Spleen (tissue), 11 donors: ENCODE measurements around the gene ARMS2. TPM values are rescaled to one million over a fixed set of nuclear protein-coding genes. Genes with fewer than 3 reads are reported as not detected.

ENCODE experiments used
- DNase-seq: peaks from one replicate; pipeline ENCODE4 v3.0.0-alpha.2; 2020
- H3K27ac ChIP-seq, 8 donors: fragments of 200-600 bp; sonication (generic) in 7 of 8; 1 replicate in 4 of 8; 2 replicates in 4 of 8; pipeline versions ENCODE4 v1.5.0 to v1.8.0; 2016 to 2021; ENCODE audit warnings: inconsistent platforms in 4 of 8, mild to moderate bottlenecking in 4 of 8, moderate library complexity in 1 of 8
- H3K27me3 ChIP-seq, 7 donors: fragments of 200-600 bp; sonication (generic) in 6 of 7; replicated peaks in 1 of 7; 1 replicate in 4 of 7; 2 replicates in 3 of 7; pipeline versions ENCODE4 v1.5.0 to v1.8.0; 2016 to 2021; ENCODE audit warnings: inconsistent platforms in 3 of 7, mild to moderate bottlenecking in 1 of 7
- H3K36me3 ChIP-seq, 6 donors: fragments of 200-600 bp; sonication (generic) in 5 of 6; 1 replicate in 4 of 6; 2 replicates in 2 of 6; pipeline versions ENCODE4 v1.5.0 to v1.8.0; 2016 to 2021; ENCODE audit warnings: inconsistent platforms in 2 of 6
- H3K4me1 ChIP-seq, 6 donors: fragments of 200-600 bp; sonication (generic) in 5 of 6; 1 replicate in 3 of 6; 2 replicates in 3 of 6; pipeline versions ENCODE4 v1.5.0 to v1.8.0; 2016 to 2021; ENCODE audit warnings: inconsistent platforms in 3 of 6
- H3K4me3 ChIP-seq, 8 donors: fragments of 200-600 bp; sonication (generic) in 7 of 8; 1 replicate in 4 of 8; 2 replicates in 4 of 8; pipeline versions ENCODE4 v1.5.0 to v1.8.0; 2016 to 2021; ENCODE audit warnings: inconsistent platforms in 4 of 8, mild to moderate bottlenecking in 4 of 8, moderate library complexity in 2 of 8
- H3K9me3 ChIP-seq, 8 donors: fragments of 200-600 bp; sonication (generic) in 7 of 8; 1 replicate in 4 of 8; 2 replicates in 4 of 8; pipeline versions ENCODE4 v1.5.0 to v1.8.0; 2016 to 2021; ENCODE audit warnings: inconsistent platforms in 4 of 8
- POLR2A ChIP-seq, 3 donors: fragments of 450-650 bp; IDR thresholded peaks; one replicate each; pipeline ENCODE4 v1.5.1; 2017; ENCODE audit warnings: antibody characterized with exemption in 3 of 3, mild to moderate bottlenecking in 1 of 3
- POLR2AphosphoS5 ChIP-seq, 3 donors: sonication (generic); formaldehyde crosslinking; IDR thresholded peaks; one replicate each; pipeline ENCODE4 v1.5.1; 2017; ENCODE audit warnings: antibody characterized with exemption in 3 of 3
- WGBS, 5 donors: extraction: QIAGEN DNeasy Blood & Tissue Kit in 3 of 5; methylation state at CpG; one replicate each; pipeline versions ENCODE4 v1.1.5 to v1.1.7; 2013 to 2018; 5-methylcytosine and 5-hydroxymethylcytosine counted together
- intact Hi-C: fragments of 100-400 bp; cut with DNase I; formaldehyde crosslinking; loops from one replicate; pipeline ENCODE4 v1.15.0; 2023; ENCODE audit warnings: low total_unique reads
- polyA plus RNA-seq, 3 donors: library from polyadenylated mRNA; stranded (reverse); fragments of 200-250 nt; gene quantifications; one replicate each; pipeline ENCODE4 v1.2.1, GENCODE V29; 2013
- total RNA-seq, 7 donors: library from RNA; depleted of rRNA in 3 of 7; stranded (reverse); fragments of >200 nt in 3 of 7; fragmentation: NEBNext Ultra II Directional in 4 of 7; extraction: Animal tissue kit (Norgen Biotek cat#: 25700) in 4 of 7; gene quantifications; one replicate each; pipeline versions ENCODE4 v1.1.0 to v1.2.1, GENCODE V29; 2016 to 2021
- TF ChIP-seq, protein P1 (sequence below), 11 experiments: fragments of 200-600 bp in 7 of 11; fragments of 450-650 bp in 4 of 11; sonication (generic) in 4 of 11; IDR thresholded peaks in 8 of 11; conservative IDR thresholded peaks in 3 of 11; 1 replicate in 7 of 11; 2 replicates in 4 of 11; pipeline versions ENCODE4 v1.4.0 to v1.8.0; 2016 to 2021; ENCODE audit warnings: antibody characterized with exemption in 11 of 11, inconsistent platforms in 4 of 11, mild to moderate bottlenecking in 1 of 11
- donor health status: healthy with polysubstance abuse.
- donor health status: DM: no; HTN: no; CAD: no; lungs with moderate emphysema.
- donor health status: DM: no; HTN: no; CAD: no.
- donor health status: Bipolar disorder and iron deficiency.
- donor health status: healthy.
- donor health status: DM: no; HTN: no; CAD: no.
- donor health status: DM: yes; HTN: yes; CAD: no.

The ARMS2 gene
- total and polyA plus RNA-seq, 10 donors, result not detected

DNA sequence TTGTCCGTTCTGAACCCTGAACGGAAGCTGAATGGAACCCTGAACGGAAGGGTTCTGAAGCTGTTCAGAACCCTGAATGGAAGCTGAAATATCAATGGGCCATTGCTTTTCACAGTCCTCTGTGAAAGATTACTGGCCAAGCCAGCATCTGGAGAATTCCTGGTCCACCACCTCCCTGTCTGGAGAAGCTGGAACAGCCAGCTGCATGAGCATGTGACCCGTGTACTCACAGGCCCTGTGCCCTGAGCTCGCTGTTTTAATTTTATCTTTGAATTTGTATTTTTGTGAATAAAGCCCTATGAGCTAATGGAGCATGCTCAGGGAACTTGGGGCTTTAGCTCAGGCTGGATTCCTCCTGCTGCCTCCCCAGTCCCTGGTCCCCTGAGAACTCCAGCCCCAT is 44.1 kb downstream of the ARMS2 start:
- no peaks in the 10 kb centered on the region for H3K36me3 ChIP-seq
- peaks cover 0 to 12% (median 2%) of the 10 kb centered on the region in 6 donors for H3K4me1 ChIP-seq
- H3K9me3 ChIP-seq, result no peaks in the 10 kb centered on the region
- TF ChIP-seq, protein P1, sequence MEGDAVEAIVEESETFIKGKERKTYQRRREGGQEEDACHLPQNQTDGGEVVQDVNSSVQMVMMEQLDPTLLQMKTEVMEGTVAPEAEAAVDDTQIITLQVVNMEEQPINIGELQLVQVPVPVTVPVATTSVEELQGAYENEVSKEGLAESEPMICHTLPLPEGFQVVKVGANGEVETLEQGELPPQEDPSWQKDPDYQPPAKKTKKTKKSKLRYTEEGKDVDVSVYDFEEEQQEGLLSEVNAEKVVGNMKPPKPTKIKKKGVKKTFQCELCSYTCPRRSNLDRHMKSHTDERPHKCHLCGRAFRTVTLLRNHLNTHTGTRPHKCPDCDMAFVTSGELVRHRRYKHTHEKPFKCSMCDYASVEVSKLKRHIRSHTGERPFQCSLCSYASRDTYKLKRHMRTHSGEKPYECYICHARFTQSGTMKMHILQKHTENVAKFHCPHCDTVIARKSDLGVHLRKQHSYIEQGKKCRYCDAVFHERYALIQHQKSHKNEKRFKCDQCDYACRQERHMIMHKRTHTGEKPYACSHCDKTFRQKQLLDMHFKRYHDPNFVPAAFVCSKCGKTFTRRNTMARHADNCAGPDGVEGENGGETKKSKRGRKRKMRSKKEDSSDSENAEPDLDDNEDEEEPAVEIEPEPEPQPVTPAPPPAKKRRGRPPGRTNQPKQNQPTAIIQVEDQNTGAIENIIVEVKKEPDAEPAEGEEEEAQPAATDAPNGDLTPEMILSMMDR (IDR thresholded peaks at IDR 0.05 in 8 of 11, conservative IDR thresholded peaks at IDR 0.05 in 3 of 11), result no peak
- TF ChIP-seq POLR2A (IDR thresholded peaks at IDR 0.05) (no peak), POLR2AphosphoS5 (IDR thresholded peaks at IDR 0.05) (no peak)
- peak overlapping the region in 5 of 8 donors; percentile 8 to 49 (median 31) for H3K27ac ChIP-seq
- WGBS, 5 donors, result 81 to 88% (median 85%) methylated on average over 5 of the region's 5 CpGs
- intact Hi-C loops, result no loop called here
- peaks cover 0 to 19% (median 0%) of the 10 kb centered on the region in 7 donors for H3K27me3 ChIP-seq
- DNase-seq, result no peak
- no peak overlapping the region for H3K4me3 ChIP-seq

DNA sequence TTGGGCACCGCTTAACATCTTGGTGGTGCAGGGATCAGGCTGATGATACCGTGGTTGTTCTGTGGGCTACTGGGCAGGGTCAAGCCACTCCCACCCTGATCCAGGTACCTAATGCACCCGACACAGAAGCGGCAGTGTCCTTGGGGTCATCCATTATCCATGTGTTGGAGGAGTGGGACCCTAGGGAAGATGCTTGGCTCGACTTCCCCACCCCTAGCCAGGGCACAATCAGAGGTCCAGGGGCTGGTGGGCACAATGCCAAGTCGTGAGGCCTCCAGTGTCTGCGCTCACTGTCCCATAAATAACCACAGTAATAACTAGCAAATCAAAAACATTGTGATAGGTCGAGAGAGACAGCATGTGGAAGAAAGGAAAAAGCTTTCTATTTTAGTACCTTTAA is 44.6 kb downstream of the ARMS2 start:
- peak overlapping the region in 5 of 8 donors; percentile 8 to 49 (median 31) for H3K27ac ChIP-seq
- H3K4me1 ChIP-seq, result peaks cover 0 to 12% (median 2%) of the 10 kb centered on the region in 6 donors
- intact Hi-C loops, result no loop called here

DNA sequence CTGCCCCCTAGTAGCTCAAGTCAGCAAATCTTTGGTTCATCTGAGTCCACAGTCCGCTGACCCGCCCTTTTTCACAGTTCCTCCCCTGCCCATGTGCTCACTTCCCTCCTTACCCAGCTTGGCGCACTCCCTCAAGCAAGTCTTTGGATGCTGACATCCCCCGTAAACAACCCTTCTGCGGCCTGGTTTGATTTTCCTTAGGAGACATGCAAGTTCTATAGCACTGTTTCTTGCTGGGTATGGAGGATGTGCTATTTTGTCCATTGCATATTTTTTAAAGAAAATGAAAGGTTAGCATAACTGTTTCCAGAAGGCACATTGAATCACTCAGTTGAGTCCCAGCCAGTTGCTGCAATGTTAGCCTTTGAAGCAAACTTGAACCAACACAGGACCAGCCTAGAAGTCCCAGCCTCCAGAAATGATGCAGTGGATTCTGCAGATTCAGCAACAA is 45.1 kb downstream of the ARMS2 start:
- TF ChIP-seq, protein P1 (IDR thresholded peaks at IDR 0.05 in 8 of 11, conservative IDR thresholded peaks at IDR 0.05 in 3 of 11), result no peak
- no peak for TF ChIP-seq POLR2AphosphoS5 (IDR thresholded peaks at IDR 0.05)
- TF ChIP-seq POLR2A (IDR thresholded peaks at IDR 0.05), result no peak
- Histone ChIP-seq H3K4me3 (no peak overlapping the region), H3K9me3 (no peaks in the 10 kb centered on the region), H3K36me3 (no peaks in the 10 kb centered on the region), H3K27me3 (peaks cover 0 to 11% (median 0%) of the 10 kb centered on the region in 7 donors), H3K4me1 (peaks cover 0 to 12% (median 2%) of the 10 kb centered on the region in 6 donors), H3K27ac (peak overlapping the region in 3 of 8 donors; percentile 11 to 49 (median 20))
- peak; percentile 47 for DNase-seq
- WGBS, 5 donors, result 59 to 68% (median 62%) methylated on average over 5 of the region's 5 CpGs
- intact Hi-C loops, result no loop called here

More for the DNA sequence above, 44.6 kb downstream of the ARMS2 start:
- peak; percentile 49 for DNase-seq
- Histone ChIP-seq H3K4me3 (no peak overlapping the region), H3K36me3 (no peaks in the 10 kb centered on the region), H3K9me3 (no peaks in the 10 kb centered on the region), H3K27me3 (peaks cover 0 to 16% (median 0%) of the 10 kb centered on the region in 7 donors)
- TF ChIP-seq, protein P1 (IDR thresholded peaks at IDR 0.05 in 8 of 11, conservative IDR thresholded peaks at IDR 0.05 in 3 of 11), result no peak
- TF ChIP-seq POLR2A (IDR thresholded peaks at IDR 0.05) (no peak), POLR2AphosphoS5 (IDR thresholded peaks at IDR 0.05) (no peak)
- WGBS, 5 donors, result 76 to 83% (median 79%) methylated on average over 8 of the region's 8 CpGs

DNA sequence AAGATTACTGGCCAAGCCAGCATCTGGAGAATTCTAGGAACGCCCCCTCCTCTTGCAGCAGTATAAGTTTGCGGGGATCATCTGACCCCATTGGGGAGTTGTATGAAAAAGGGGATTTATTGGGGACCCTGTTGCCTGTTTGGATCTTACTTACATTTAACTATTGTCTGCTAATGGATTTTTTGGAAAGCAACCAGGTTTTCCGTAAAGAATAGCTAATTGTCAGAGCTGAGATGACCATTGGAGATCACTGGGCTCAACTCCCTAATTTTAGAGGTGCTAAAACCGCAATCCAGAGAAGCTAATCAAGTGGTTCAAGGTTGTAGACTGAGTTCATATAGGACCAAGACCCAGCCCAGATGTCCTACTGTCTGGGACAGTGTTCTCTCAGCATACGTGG is 45.7 kb downstream of the ARMS2 start:
- H3K27me3 ChIP-seq, result peaks cover 0 to 5% (median 0%) of the 10 kb centered on the region in 7 donors
- peaks cover 0 to 13% (median 2%) of the 10 kb centered on the region in 6 donors for H3K4me1 ChIP-seq
- WGBS, 5 donors, result 70 to 76% (median 76%) methylated on average over 5 of the region's 5 CpGs
- no peak for DNase-seq
- intact Hi-C loops, result no loop called here
- no peaks in the 10 kb centered on the region for H3K9me3 ChIP-seq
- H3K36me3 ChIP-seq, result no peaks in the 10 kb centered on the region
- TF ChIP-seq, protein P1 (IDR thresholded peaks at IDR 0.05 in 8 of 11, conservative IDR thresholded peaks at IDR 0.05 in 3 of 11), result no peak
- TF ChIP-seq POLR2AphosphoS5 (IDR thresholded peaks at IDR 0.05), result no peak
- TF ChIP-seq POLR2A (IDR thresholded peaks at IDR 0.05), result no peak
- H3K27ac ChIP-seq, result peak overlapping the region in 2 of 8 donors; percentile 3 to 11
- no peak overlapping the region for H3K4me3 ChIP-seq
